NCI-H345 treated with DMSO at 0.1 percent for 48 hours (cell line): ENCODE data around the gene RFWD3.

Experiments
- DNase-seq: peaks from one replicate; lab custom pipeline; 2025; ENCODE audit not compliant: unreplicated experiment; lab: John Stamatoyannopoulos, UW

Gene RFWD3

GRCh38 chr16:74583926-74584666, 82.6 kb downstream of the RFWD3 start:
- DNase-seq, result no peak

- DNase-seq, result no peak
Observed at GRCh38 chr16:74582970-74583369, 83.7 kb downstream of the RFWD3 start.

- no peak for DNase-seq
Observed at GRCh38 chr16:74580833-74581232, 85.8 kb downstream of the RFWD3 start.

- DNase-seq, result no peak
Observed at GRCh38 chr16:74578838-74579237, 87.8 kb downstream of the RFWD3 start.

- no peak for DNase-seq
Observed at GRCh38 chr16:74578433-74578832, 88.2 kb downstream of the RFWD3 start.

GRCh38 chr16:74577882-74578366, 88.8 kb downstream of the RFWD3 start:
- no peak for DNase-seq

- no peak for DNase-seq
Observed at GRCh38 chr16:74575807-74576643, 90.7 kb downstream of the RFWD3 start.

GRCh38 chr16:74575175-74575806, 91.4 kb downstream of the RFWD3 start:
- no peak for DNase-seq

- DNase-seq, result no peak
Observed at GRCh38 chr16:74574146-74574545, 92.5 kb downstream of the RFWD3 start.

- no peak for DNase-seq
Observed at GRCh38 chr16:74573622-74574021, 93.1 kb downstream of the RFWD3 start.
